ENCODE measurements around the gene NMRK1. TPM values are rescaled to one million over a fixed set of nuclear protein-coding genes. Genes with fewer than 3 reads are reported as not detected.

Gene NMRK1
- total RNA-seq, 1 experiment from 2014 or later: 1.1 TPM

DNA sequence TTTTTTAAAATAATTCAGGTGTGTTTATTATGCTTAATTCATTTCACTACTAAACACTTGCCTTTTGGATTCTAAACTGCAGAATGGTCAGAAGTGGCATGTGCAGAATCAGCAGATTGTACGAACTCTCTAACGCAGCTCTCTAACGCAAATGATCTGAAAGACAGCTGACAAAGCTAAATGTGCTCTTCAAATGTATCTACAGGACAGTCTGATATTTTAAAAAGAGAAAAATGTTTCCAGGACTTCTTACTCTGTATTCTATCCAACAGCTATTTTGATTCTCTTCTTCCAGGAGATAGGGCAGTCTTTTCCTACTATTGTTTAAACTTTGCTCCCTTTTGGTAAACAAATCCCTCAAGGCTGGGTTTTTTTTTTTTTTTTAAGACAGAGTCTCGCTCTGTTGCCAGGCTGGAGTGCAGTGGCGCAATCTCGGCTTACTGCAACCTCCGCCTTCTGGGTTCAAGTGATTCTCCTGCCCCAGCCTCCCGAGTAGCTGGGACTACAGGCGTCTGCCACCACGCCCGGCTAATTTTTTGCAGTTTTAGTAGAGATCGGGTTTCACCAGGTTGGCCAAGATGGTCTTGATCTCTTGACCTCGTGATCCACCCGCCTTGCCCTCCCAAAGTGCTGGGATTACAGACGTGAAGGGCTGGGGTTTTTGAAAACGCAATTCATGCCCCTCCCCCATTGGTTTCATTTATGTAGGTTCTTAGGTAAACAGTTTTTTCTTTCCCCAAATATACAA lies 1.2 kb downstream of the NMRK1 start:
- ChIA-PET POLR2A (interaction anchor here (0.7 kb wide), 1 partner anchor 15 kb away, joined by 7 read pairs; no protein-coding TSS in a partner anchor), CTCF (no interaction called here)
- no TSS peak for BruUV-seq (replicated peaks)
- H3K4me1 ChIP-seq: no peaks in the 10 kb centered on the region
- no peaks in the 10 kb centered on the region for H3K27me3 Mint-ChIP-seq (ENCODE audit: insufficient read depth, unreplicated experiment)
- no peaks in the 10 kb centered on the region for H3K9me3 ChIP-seq
- H3K4me3 ChIP-seq (ENCODE audit: low read depth, low read length): peak overlapping the region; percentile 56; the same call in 1 of the 2 replicates
- no peaks in the 10 kb centered on the region for H3K9me3 Mint-ChIP-seq (ENCODE audit: unreplicated experiment)
- DNase-seq: no peak
- peak overlapping the region; percentile 79 for H3K4me3 Mint-ChIP-seq (ENCODE audit: unreplicated experiment)
- intact Hi-C loops (cut with micrococcal nuclease; ENCODE audit: unreplicated experiment): no loop called here
- H3K27ac Mint-ChIP-seq (ENCODE audit: unreplicated experiment): no peak overlapping the region
- H3K27me3 ChIP-seq (replicated peaks; ENCODE audit: control insufficient read depth, insufficient read depth, low read length): no peaks in the 10 kb centered on the region
- TF ChIP-seq CTCF (IDR thresholded peaks at IDR 0.05; ENCODE audit: insufficient read depth in 1 of 2, low read depth in 1 of 2, low read length in 1 of 2, severe bottlenecking in 1 of 2, unreplicated experiment in 1 of 2): no peak
- no peaks in the 10 kb centered on the region for H3K36me3 ChIP-seq (ENCODE audit: control insufficient read depth, insufficient read depth, low read length)
- peaks cover 6% of the 10 kb centered on the region for H3K36me3 Mint-ChIP-seq (ENCODE audit: insufficient read depth, unreplicated experiment)
- no peaks in the 10 kb centered on the region for H3K4me1 Mint-ChIP-seq (ENCODE audit: low read depth, unreplicated experiment)

DNA sequence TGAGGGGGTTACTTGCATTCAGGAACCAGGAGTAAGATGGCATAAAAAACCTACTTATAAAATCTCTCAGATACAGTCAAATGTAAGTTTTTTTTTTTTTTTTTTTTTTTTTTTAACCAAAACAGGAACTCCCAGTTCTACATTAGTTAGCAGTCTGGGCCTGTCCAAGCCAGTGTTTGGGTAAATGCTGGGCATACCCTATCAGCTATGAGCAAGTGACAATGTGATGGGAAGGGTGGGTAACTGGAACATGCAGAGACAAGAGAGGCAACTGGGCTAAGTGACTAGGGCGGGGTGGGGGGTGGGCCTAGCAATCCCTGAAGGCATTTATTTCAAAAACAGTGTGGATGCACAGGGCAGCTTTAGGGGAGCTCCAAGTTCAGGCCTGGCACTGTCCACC lies 2.3 kb downstream of the NMRK1 start:
- intact Hi-C loops (cut with micrococcal nuclease; ENCODE audit: unreplicated experiment): no loop called here
- Histone ChIP-seq H3K4me3 (ENCODE audit: low read depth, low read length) (no peak overlapping the region), H3K4me1 (no peaks in the 10 kb centered on the region), H3K27me3 (replicated peaks; ENCODE audit: control insufficient read depth, insufficient read depth, low read length) (no peaks in the 10 kb centered on the region), H3K9me3 (no peaks in the 10 kb centered on the region), H3K36me3 (ENCODE audit: control insufficient read depth, insufficient read depth, low read length) (no peaks in the 10 kb centered on the region)
- ChIA-PET POLR2A (no interaction called here), CTCF (no interaction called here)
- BruUV-seq (replicated peaks): no TSS peak
- DNase-seq: no peak
- peaks cover 6% of the 10 kb centered on the region for H3K36me3 Mint-ChIP-seq (ENCODE audit: insufficient read depth, unreplicated experiment)
- no peaks in the 10 kb centered on the region for H3K27me3 Mint-ChIP-seq (ENCODE audit: insufficient read depth, unreplicated experiment)
- no peak overlapping the region for H3K27ac Mint-ChIP-seq (ENCODE audit: unreplicated experiment)
- no peaks in the 10 kb centered on the region for H3K9me3 Mint-ChIP-seq (ENCODE audit: unreplicated experiment)
- TF ChIP-seq CTCF (IDR thresholded peaks at IDR 0.05; ENCODE audit: insufficient read depth in 1 of 2, low read depth in 1 of 2, low read length in 1 of 2, severe bottlenecking in 1 of 2, unreplicated experiment in 1 of 2): no peak
- no peaks in the 10 kb centered on the region for H3K4me1 Mint-ChIP-seq (ENCODE audit: low read depth, unreplicated experiment)
- no peak overlapping the region for H3K4me3 Mint-ChIP-seq (ENCODE audit: unreplicated experiment)

GRCh38 chr9:75084081-75084672 lies 3.8 kb downstream of the NMRK1 start:
- no TSS peak for BruUV-seq (replicated peaks)

More at GRCh38 chr9:75084081-75084672, 3.8 kb downstream of the NMRK1 start:
- no peak for DNase-seq
- Histone ChIP-seq H3K9me3 (no peaks in the 10 kb centered on the region), H3K36me3 (ENCODE audit: control insufficient read depth, insufficient read depth, low read length) (no peaks in the 10 kb centered on the region), H3K4me1 (no peaks in the 10 kb centered on the region), H3K27me3 (replicated peaks; ENCODE audit: control insufficient read depth, insufficient read depth, low read length) (no peaks in the 10 kb centered on the region), H3K4me3 (ENCODE audit: low read depth, low read length) (no peak overlapping the region)
- no peak for TF ChIP-seq CTCF (IDR thresholded peaks at IDR 0.05; ENCODE audit: insufficient read depth in 1 of 2, low read depth in 1 of 2, low read length in 1 of 2, severe bottlenecking in 1 of 2, unreplicated experiment in 1 of 2)
- Mint-ChIP-seq H3K9me3 (ENCODE audit: unreplicated experiment) (no peaks in the 10 kb centered on the region), H3K27ac (ENCODE audit: unreplicated experiment) (no peak overlapping the region), H3K27me3 (ENCODE audit: insufficient read depth, unreplicated experiment) (no peaks in the 10 kb centered on the region), H3K4me1 (ENCODE audit: low read depth, unreplicated experiment) (no peaks in the 10 kb centered on the region), H3K4me3 (ENCODE audit: unreplicated experiment) (no peak overlapping the region), H3K36me3 (ENCODE audit: insufficient read depth, unreplicated experiment) (peaks cover 6% of the 10 kb centered on the region)
- ChIA-PET CTCF (no interaction called here), POLR2A (no interaction called here)
- intact Hi-C loops (cut with micrococcal nuclease; ENCODE audit: unreplicated experiment): no loop called here
